ENCODE measurements around the gene DLK2.

DLK2 gene

DNA sequence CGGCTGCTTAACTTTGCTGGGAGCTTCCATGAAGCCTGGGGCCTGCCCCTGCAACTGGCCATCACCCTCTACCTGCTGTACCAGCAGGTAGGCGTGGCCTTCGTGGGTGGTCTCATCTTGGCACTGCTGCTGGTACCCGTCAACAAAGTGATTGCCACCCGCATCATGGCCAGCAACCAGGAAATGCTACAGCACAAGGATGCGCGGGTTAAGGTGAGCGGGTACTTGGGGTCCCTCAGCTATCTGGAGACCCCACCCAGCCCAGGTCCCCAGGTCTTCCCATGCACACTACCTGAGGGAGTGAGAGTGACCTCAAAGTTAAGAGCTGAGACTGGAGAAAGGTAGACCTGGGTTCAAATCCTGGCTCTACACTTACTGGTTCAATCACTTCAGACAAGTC is 22.2 kb downstream of the DLK2 start:
- Histone ChIP-seq H4K20me1 (ENCODE audit: insufficient read depth, low read length) (no peaks in the 10 kb centered on the region), H3K27me3 (replicated peaks; ENCODE audit: insufficient read depth, low read length) (no peaks in the 10 kb centered on the region), H3K9ac (ENCODE audit: low read length) (no peak overlapping the region), H3K36me3 (replicated peaks; ENCODE audit: insufficient read depth, low read length) (no peaks in the 10 kb centered on the region), H3K4me3 (ENCODE audit: low read length) (no peak overlapping the region), H3K9me2 (replicated peaks; ENCODE audit: insufficient read depth, low read length) (no peaks in the 10 kb centered on the region), H3K4me1 (ENCODE audit: low read length) (peaks cover 7% of the 10 kb centered on the region), H3K4me2 (ENCODE audit: low read depth, low read length) (no peak overlapping the region), H3K27ac (ENCODE audit: low read length) (no peak overlapping the region), H3K79me2 (ENCODE audit: low read length) (peaks cover 19% of the 10 kb centered on the region), H3F3A (ENCODE audit: insufficient read depth, low read length) (peaks cover 2% of the 10 kb centered on the region; the same call in 1 of the 2 replicates), H2AFZ (ENCODE audit: low read length) (no peak overlapping the region), H3K9me3 (replicated peaks; ENCODE audit: insufficient read depth, low read length) (no peaks in the 10 kb centered on the region)
- TF ChIP-seq, protein P1, sequence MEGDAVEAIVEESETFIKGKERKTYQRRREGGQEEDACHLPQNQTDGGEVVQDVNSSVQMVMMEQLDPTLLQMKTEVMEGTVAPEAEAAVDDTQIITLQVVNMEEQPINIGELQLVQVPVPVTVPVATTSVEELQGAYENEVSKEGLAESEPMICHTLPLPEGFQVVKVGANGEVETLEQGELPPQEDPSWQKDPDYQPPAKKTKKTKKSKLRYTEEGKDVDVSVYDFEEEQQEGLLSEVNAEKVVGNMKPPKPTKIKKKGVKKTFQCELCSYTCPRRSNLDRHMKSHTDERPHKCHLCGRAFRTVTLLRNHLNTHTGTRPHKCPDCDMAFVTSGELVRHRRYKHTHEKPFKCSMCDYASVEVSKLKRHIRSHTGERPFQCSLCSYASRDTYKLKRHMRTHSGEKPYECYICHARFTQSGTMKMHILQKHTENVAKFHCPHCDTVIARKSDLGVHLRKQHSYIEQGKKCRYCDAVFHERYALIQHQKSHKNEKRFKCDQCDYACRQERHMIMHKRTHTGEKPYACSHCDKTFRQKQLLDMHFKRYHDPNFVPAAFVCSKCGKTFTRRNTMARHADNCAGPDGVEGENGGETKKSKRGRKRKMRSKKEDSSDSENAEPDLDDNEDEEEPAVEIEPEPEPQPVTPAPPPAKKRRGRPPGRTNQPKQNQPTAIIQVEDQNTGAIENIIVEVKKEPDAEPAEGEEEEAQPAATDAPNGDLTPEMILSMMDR (IDR thresholded peaks at IDR 0.05; ENCODE audit: low read length), result no peak
- TF ChIP-seq EZH2phosphoT487 (IDR thresholded peaks at IDR 0.05; ENCODE audit: low read length) (no peak), EZH2 (optimal IDR thresholded peaks at IDR 0.05; ENCODE audit: low read depth, low read length) (no peak)
- no peak for DNase-seq

DNA sequence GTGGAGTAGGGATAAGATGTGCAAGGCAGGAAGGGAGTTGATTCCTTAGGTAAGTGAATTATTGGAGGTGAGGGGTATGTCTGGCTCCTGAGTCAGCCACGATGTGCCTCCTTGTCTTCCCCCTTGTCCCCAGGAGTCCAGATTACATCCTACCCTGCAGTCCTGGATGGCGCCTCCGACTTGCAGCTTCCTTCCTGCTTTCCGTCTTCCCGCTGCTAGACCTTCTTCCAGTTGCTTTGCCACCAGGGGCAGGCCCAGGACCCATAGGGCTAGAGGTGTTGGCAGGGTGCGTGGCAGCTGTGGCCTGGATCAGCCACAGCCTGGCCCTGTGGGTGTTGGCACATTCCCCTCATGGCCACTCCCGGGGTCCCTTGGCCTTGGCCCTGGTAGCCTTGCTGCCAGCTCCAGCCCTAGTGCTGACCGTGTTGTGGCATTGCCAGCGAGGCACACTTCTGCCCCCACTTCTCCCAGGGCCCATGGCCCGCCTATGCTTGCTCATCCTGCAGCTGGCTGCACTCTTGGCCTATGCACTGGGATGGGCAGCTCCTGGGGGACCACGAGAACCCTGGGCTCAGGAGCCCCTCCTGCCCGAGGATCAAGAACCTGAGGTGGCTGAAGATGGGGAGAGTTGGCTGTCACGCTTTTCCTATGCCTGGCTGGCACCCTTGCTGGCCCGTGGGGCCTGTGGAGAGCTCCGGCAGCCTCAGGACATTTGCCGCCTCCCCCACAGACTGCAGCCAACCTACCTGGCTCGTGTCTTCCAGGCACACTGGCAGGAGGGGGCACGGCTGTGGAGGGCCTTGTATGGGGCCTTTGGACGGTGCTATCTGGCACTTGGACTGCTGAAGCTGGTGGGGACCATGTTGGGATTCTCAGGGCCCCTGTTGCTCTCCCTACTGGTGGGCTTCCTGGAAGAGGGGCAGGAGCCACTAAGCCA is 23.1 kb downstream of the DLK2 start:
- Histone ChIP-seq H3K27me3 (replicated peaks; ENCODE audit: insufficient read depth, low read length) (no peaks in the 10 kb centered on the region), H3F3A (ENCODE audit: insufficient read depth, low read length) (peaks cover 6% of the 10 kb centered on the region; the same call in 1 of the 2 replicates), H3K9me3 (replicated peaks; ENCODE audit: insufficient read depth, low read length) (no peaks in the 10 kb centered on the region), H3K27ac (ENCODE audit: low read length) (no peak overlapping the region), H3K36me3 (replicated peaks; ENCODE audit: insufficient read depth, low read length) (no peaks in the 10 kb centered on the region), H3K4me2 (ENCODE audit: low read depth, low read length) (no peak overlapping the region), H3K9me2 (replicated peaks; ENCODE audit: insufficient read depth, low read length) (no peaks in the 10 kb centered on the region), H2AFZ (ENCODE audit: low read length) (no peak overlapping the region), H3K79me2 (ENCODE audit: low read length) (peaks cover 21% of the 10 kb centered on the region), H3K4me1 (ENCODE audit: low read length) (peaks cover 7% of the 10 kb centered on the region), H3K9ac (ENCODE audit: low read length) (no peak overlapping the region), H4K20me1 (ENCODE audit: insufficient read depth, low read length) (no peaks in the 10 kb centered on the region), H3K4me3 (ENCODE audit: low read length) (no peak overlapping the region)
- TF ChIP-seq EZH2phosphoT487 (IDR thresholded peaks at IDR 0.05; ENCODE audit: low read length) (no peak), EZH2 (optimal IDR thresholded peaks at IDR 0.05; ENCODE audit: low read depth, low read length) (no peak)
- TF ChIP-seq, protein P1 (IDR thresholded peaks at IDR 0.05; ENCODE audit: low read length), result no peak
- DNase-seq, result no peak

DNA sequence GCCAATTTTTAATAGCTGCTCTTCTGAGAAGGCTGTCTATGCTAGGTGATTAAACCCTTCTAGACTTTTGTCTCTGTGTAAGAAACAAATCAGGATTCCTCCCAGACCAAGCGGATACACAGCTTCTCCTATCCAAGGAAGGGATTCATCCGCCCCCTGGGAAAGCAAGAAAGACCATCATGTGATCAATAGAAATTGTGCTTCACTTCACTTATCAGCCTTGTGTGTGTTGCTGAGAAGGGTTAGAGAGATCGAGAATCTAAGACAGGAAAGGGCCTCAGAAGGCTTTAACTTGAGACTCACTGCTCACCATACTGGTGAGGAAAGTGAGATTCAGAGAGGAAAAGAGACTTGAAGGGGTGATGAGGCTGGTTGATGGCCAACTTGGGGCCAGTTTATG is 26.5 kb downstream of the DLK2 start:
- H3K4me3 ChIP-seq (ENCODE audit: low read length), result peak overlapping the region; percentile 81
- H3F3A ChIP-seq (ENCODE audit: insufficient read depth, low read length), result peaks cover 6% of the 10 kb centered on the region; the same call in 1 of the 2 replicates
- TF ChIP-seq EZH2phosphoT487 (IDR thresholded peaks at IDR 0.05; ENCODE audit: low read length), result no peak
- no peak for TF ChIP-seq EZH2 (optimal IDR thresholded peaks at IDR 0.05; ENCODE audit: low read depth, low read length)
- TF ChIP-seq, protein P1 (IDR thresholded peaks at IDR 0.05; ENCODE audit: low read length), result no peak
- H4K20me1 ChIP-seq (ENCODE audit: insufficient read depth, low read length), result no peaks in the 10 kb centered on the region
- H3K27me3 ChIP-seq (replicated peaks; ENCODE audit: insufficient read depth, low read length), result no peaks in the 10 kb centered on the region
- H3K27ac ChIP-seq (ENCODE audit: low read length), result no peak overlapping the region
- H2AFZ ChIP-seq (ENCODE audit: low read length), result peak overlapping the region; percentile 93; the same call in 1 of the 2 replicates
- peaks cover 7% of the 10 kb centered on the region for H3K4me1 ChIP-seq (ENCODE audit: low read length)
- DNase-seq, result no peak
- peak overlapping the region; percentile 75 for H3K4me2 ChIP-seq (ENCODE audit: low read depth, low read length)
- peaks cover 21% of the 10 kb centered on the region for H3K79me2 ChIP-seq (ENCODE audit: low read length)
- H3K9ac ChIP-seq (ENCODE audit: low read length), result peak overlapping the region; percentile 75; the same call in 1 of the 2 replicates
- no peaks in the 10 kb centered on the region for H3K9me3 ChIP-seq (replicated peaks; ENCODE audit: insufficient read depth, low read length)
- no peaks in the 10 kb centered on the region for H3K9me2 ChIP-seq (replicated peaks; ENCODE audit: insufficient read depth, low read length)
- no peaks in the 10 kb centered on the region for H3K36me3 ChIP-seq (replicated peaks; ENCODE audit: insufficient read depth, low read length)
